T-helper 22 cell (primary cell): ENCODE results near the gene UNC5A.

Experiments
- DNase-seq: peaks from one replicate; pipeline ENCODE4 v3.0.0-alpha.2; 2020; ENCODE audit warnings: low read depth

The UNC5A gene

DNA sequence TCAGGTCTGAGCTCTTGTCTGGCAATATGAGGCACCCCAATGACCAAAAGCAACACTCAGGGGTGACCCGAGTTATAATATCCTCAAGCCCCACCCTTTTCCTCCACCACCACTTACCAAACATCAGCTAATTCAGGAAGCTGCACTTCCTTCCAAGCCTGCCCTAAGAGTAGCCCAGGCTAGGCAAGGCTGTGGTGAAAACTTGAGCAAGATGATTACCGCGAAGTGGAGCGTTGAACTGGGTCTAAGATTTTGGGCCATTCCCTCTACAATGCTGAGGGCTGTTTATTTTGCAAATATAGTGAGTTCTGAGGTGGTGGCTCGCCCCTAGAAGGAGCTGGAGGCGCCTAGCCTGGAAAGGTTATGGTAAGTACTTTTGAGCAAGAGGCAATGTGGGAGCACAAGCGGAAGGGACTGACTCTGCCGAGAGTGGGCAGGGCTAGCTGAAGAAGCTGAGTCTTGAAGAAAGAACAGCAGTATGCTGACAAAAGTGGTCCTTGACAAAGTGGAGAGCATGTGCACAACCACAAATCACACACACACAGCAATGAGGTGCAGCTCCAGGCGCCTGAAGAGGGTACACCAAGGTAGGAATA, 89.0 kb downstream of the UNC5A start, which contains the start of gene HK3:
Gene HK3, minus strand, starts transcription at position 51 of the 596 bp plus-strand sequence. CDS start 3,187 bp downstream, outside the sequence.
- no peak for DNase-seq

DNA sequence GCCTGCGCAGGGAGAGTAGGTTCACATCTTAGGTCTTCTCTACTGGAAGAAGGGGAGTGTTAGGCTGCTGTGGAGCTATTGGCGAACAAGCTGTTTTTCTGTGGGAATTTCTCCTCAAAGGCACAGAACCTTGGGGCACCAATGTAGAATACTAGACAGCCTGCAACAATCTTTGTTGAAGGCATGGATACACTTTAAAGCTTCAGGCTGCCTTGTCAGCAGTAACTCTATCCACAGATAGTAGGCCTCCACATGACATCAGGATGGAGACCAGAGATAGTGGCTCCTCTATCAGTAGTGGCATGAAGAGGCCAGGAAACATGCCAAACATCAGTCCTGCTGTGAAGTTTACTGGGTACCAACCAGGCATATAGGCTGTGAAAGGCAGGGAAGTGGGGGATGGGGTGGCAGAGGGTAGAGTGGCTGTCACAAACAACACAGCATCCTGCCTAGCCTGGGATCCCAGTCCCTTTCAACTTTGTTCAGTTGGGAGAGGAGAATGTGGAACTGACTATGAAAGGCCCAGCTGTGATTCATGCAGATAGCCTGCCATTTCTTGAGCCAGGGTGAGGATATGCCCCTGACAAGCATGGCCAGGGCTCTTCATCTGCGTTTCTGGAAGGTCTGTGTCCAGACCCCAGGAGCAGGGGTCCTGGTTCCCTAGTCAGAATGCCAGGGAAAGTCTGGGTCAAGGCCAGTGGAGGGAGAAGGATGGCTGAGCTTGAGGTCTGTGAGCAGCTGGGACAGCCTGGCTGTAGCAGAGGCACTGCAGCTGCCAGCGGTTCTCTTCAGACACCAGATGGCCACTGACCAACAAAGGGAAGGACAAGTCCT, 89.8 kb downstream of the UNC5A start:
- no peak for DNase-seq

- no peak for DNase-seq
Observed at GRCh38 chr5:176900780-176901204, 90.4 kb downstream of the UNC5A start.

- DNase-seq, result no peak
Observed at GRCh38 chr5:176901260-176902101, 91.1 kb downstream of the UNC5A start.

GRCh38 chr5:176902102-176902814, 91.9 kb downstream of the UNC5A start:
- no peak for DNase-seq

DNA sequence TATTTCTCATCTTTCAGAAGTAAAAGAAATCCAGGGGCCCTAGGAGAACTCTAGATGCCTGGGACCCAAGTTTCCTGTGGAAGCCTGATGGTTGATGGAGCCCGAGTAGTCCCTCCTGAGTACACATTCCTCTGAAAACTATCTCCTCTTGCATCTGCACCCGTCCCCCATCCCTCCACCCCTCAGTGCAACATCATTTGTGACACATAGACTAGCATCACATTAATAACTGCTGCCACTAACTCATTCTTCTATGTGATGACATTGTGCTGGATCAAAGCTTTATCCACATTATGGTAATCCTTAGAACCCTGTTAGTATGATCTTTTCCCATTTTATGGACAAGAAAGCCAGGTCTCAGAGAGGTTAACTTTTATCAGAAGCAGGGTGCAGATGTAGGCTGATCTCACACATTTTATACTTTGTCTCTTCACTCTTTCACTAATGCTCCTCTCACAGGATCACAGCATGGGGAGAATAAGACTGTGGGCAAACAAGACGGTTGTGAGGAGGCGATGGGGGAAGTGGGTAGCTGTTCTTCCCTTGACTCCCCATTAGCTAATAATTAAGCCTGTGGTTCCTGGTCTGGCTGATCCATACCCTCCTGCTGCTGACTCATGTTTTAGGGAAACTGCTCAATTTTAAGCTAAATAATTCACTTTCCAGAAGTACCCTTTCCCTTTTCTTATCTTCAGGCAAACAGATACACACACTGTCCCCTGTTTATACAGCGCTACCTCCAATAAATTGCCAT, 92.7 kb downstream of the UNC5A start:
- DNase-seq, result no peak

- no peak for DNase-seq
Observed at GRCh38 chr5:176904276-176904675, 93.9 kb downstream of the UNC5A start.

GRCh38 chr5:176906126-176906525, 95.8 kb downstream of the UNC5A start:
- DNase-seq, result no peak

GRCh38 chr5:176906796-176907195, 96.4 kb downstream of the UNC5A start:
- DNase-seq, result no peak

GRCh38 chr5:176908675-176909368, 98.5 kb downstream of the UNC5A start:
- DNase-seq, result no peak

- DNase-seq, result no peak
Observed at GRCh38 chr5:176912115-176912514, 101.8 kb downstream of the UNC5A start.

DNA sequence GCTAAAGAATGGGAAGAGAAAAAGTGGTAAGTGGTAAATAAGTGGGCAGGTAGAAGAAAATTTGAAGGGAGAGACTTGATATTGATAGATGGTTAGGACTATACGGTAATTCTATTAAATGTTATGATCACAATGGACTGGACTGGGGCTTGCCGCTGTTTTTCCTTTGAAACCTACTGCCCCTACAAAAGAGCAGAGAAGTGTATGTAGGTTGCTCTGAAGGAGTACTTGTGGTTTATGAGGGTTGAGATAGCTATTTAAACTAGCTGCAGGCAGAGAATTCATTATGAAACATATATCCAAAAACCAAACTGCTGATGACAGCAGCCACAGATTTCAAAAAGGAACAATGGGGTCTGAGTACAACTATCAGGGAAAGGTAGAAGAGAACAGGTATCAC, 105.5 kb downstream of the UNC5A start:
- no peak for DNase-seq

DNA sequence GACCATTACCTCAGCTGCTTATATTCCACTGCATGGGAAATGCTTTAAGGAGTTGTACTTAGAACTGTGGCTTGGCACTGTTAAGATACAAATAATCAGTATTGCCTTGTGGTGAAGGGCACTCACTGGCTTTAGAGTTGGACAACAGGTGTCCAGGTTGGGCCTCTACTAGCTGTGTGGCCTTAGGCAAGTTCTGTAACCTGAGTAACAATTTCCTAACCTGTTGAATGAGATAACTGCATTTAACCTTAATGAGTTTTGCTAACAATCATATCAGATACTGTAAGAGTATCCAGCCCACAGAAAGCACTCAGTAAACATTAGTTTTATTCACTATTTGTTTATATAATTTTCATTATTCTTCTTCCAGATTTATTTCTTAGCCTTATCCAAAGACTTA, 106.0 kb downstream of the UNC5A start:
- no peak for DNase-seq

- DNase-seq, result no peak
Observed at GRCh38 chr5:176918613-176919012, 108.3 kb downstream of the UNC5A start.

GRCh38 chr5:176921714-176922113, 111.4 kb downstream of the UNC5A start:
- no peak for DNase-seq

DNA sequence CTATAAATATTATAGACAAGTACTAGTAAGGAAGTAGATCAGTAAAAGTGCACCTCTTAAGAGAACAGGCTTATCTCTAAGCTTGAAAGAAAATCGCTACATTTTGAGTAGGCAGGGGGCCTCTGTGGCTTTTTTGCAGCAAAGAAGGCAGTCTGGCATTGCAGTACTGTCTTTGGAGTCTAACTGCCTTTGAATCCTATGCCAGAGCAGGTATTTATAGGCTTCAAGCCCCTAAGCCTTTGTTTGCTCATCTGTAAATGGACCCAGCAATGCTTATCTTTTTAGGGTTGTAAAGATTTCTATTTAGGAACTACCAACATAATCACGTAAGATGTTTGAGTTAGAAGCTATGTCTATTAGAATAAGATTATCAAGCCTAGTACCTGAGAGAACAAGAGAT, 112.5 kb downstream of the UNC5A start:
- DNase-seq, result no peak

DNA sequence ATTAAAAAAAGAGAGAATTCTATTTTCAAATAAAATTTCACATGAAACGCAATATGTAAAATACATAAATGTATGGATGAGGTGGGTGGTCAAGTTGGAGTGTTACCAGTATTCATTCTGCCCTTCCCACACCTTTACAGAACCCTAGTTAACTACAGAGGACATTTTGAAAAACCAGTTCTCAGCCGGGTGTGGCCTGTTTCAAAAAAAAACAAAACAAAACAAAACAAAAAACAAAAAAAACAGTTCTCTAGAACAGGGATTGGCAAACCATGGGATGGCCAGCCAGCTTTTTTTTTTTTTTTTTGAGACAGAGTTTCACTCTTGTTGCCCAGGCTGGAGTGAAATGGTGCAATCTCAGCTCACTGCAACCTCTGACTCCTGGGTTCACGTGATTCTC, 117.2 kb downstream of the UNC5A start:
- no peak for DNase-seq

- no peak for DNase-seq
Observed at GRCh38 chr5:176929654-176930053, 119.3 kb downstream of the UNC5A start.
